ENCODE data around the gene SGPL1.

The SGPL1 gene

GRCh38 chr10:70780772-70781171, 35.0 kb upstream of the SGPL1 start:
- DNase-seq, result no peak

- no peak for DNase-seq
Observed at GRCh38 chr10:70781461-70782051, 34.2 kb upstream of the SGPL1 start.

- DNase-seq, result no peak
Observed at GRCh38 chr10:70782086-70782745, 33.5 kb upstream of the SGPL1 start.

- DNase-seq, result no peak
Observed at GRCh38 chr10:70782746-70783680, 32.7 kb upstream of the SGPL1 start.

GRCh38 chr10:70784016-70784415, 31.7 kb upstream of the SGPL1 start:
- no peak for DNase-seq

GRCh38 chr10:70784471-70784870, 31.3 kb upstream of the SGPL1 start:
- DNase-seq, result no peak

GRCh38 chr10:70785190-70785589, 30.6 kb upstream of the SGPL1 start, which contains the start of gene TBATA:
Gene TBATA, minus strand, starts transcription at chr10:70785377. Its CDS starts 1,998 bp downstream, at chr10:70783379.
- DNase-seq, result no peak

GRCh38 chr10:70786799-70787415, 28.8 kb upstream of the SGPL1 start:
- peak; percentile 11 for DNase-seq

GRCh38 chr10:70791386-70792039, 24.2 kb upstream of the SGPL1 start:
- no peak for DNase-seq

GRCh38 chr10:70795613-70796012, 20.1 kb upstream of the SGPL1 start:
- no peak for DNase-seq

- DNase-seq, result no peak
Observed at GRCh38 chr10:70797840-70798239, 17.9 kb upstream of the SGPL1 start.

- no peak for DNase-seq
Observed at GRCh38 chr10:70799124-70799523, 16.6 kb upstream of the SGPL1 start.

- DNase-seq, result no peak
Observed at GRCh38 chr10:70801854-70802253, 13.9 kb upstream of the SGPL1 start.

- DNase-seq, result no peak
Observed at GRCh38 chr10:70803775-70804420, 11.8 kb upstream of the SGPL1 start.

GRCh38 chr10:70804421-70804808, 11.3 kb upstream of the SGPL1 start:
- DNase-seq, result no peak

- DNase-seq, result no peak
Observed at GRCh38 chr10:70805619-70806215, 10.0 kb upstream of the SGPL1 start.

GRCh38 chr10:70806841-70807240, 8.9 kb upstream of the SGPL1 start:
- no peak for DNase-seq

GRCh38 chr10:70807556-70807955, 8.2 kb upstream of the SGPL1 start:
- DNase-seq, result no peak

GRCh38 chr10:70809011-70809611, 6.6 kb upstream of the SGPL1 start:
- DNase-seq, result no peak

GRCh38 chr10:70809726-70810125, 6.0 kb upstream of the SGPL1 start:
- no peak for DNase-seq

- no peak for DNase-seq
Observed at GRCh38 chr10:70810967-70811366, 4.8 kb upstream of the SGPL1 start.

All from stimulated activated CD4-positive, alpha-beta T cell treated with anti-CD3 and anti-CD28 coated beads, Interleukin-4, amount 100 ng/mL, for 24 hours (primary cell).